A673 (cell line): ENCODE results near the gene TRIM71. TPM values are rescaled to one million over a fixed set of nuclear protein-coding genes. Genes with fewer than 3 reads are reported as not detected.
"Not testable (repeated sequence)": the region's sequence is repeated elsewhere in the genome, so short reads cannot be mapped to it uniquely, and the experiment has no call there.

ENCODE experiments used
- BruUV-seq: library from RNA; stranded (reverse); fragments of 400-500 nt; replicated peaks from 2 replicates; lab custom pipeline; 2021; lab: Mats Ljungman, UMichigan
- CTCF ChIA-PET: fragments of 300-600 bp; sonication (Branson Sonifier 250); formaldehyde crosslinking; loops from one replicate; lab custom pipeline; 2022; ENCODE audit warnings: antibody characterized with exemption; lab: Charles Lee
- POLR2A ChIA-PET: fragments of 300-600 bp; sonication (Branson Sonifier 250); formaldehyde crosslinking; loops from one replicate; lab custom pipeline; 2022; ENCODE audit warnings: antibody characterized with exemption; ENCODE audit not compliant: low non-redundant PET; lab: Charles Lee
- DNase-seq: peaks from one replicate; pipeline ENCODE4 v3.0.0-alpha.2; 2015; ENCODE audit warnings: low spot score
- H3K27ac ChIP-seq: fragments of 200-600 bp; sonication (generic); 2 replicates; pipeline ENCODE4 v1.5.1; 2016; ENCODE audit warnings: mixed run types, low read depth, mild to moderate bottlenecking, mixed read lengths, antibody characterized with exemption, low read length; ENCODE audit not compliant: poor library complexity, severe bottlenecking
- H3K27me3 ChIP-seq: fragments of 200-600 bp; sonication (generic); replicated peaks from 2 replicates; pipeline ENCODE4 v1.6.1; 2017; ENCODE audit warnings: mixed run types, low read depth, mild to moderate bottlenecking, mixed read lengths, antibody characterized with exemption, low read length; ENCODE audit not compliant: insufficient read depth, poor library complexity
- H3K36me3 ChIP-seq: fragments of 200-600 bp; sonication (generic); 2 replicates; pipeline ENCODE4 v1.6.1; 2016; ENCODE audit warnings: mixed run types, mild to moderate bottlenecking, mixed read lengths, antibody characterized with exemption, low read length; ENCODE audit not compliant: insufficient read depth, poor library complexity, severe bottlenecking
- H3K4me1 ChIP-seq: fragments of 200-600 bp; sonication (generic); 2 replicates; pipeline ENCODE4 v1.6.1; 2017; ENCODE audit warnings: mixed run types, mild to moderate bottlenecking, mixed read lengths, antibody characterized with exemption, low read length; ENCODE audit not compliant: insufficient read depth, poor library complexity, severe bottlenecking
- H3K4me3 ChIP-seq: fragments of 200-600 bp; sonication (generic); 2 replicates; pipeline ENCODE4 v1.5.1; 2016; ENCODE audit warnings: low read depth, mixed run types, mild to moderate bottlenecking, mixed read lengths, low read length; ENCODE audit not compliant: poor library complexity, severe bottlenecking
- H3K9me3 ChIP-seq: fragments of 200-600 bp; sonication (generic); 2 replicates; pipeline ENCODE4 v1.6.1; 2016; ENCODE audit warnings: mixed run types, low read depth, mild to moderate bottlenecking, mixed read lengths, antibody characterized with exemption, low read length; ENCODE audit not compliant: poor library complexity, severe bottlenecking
- CTCF ChIP-seq: fragments of 300-800, 200-600 bp; sonication (generic); conservative IDR thresholded peaks from 2 replicates; pipeline ENCODE4 v1.5.1; 2017; ENCODE audit warnings: low read depth, mild to moderate bottlenecking, antibody characterized with exemption, low read length, moderate library complexity, mixed read lengths
- EZH2 ChIP-seq: fragments of 200-600 bp; sonication (generic); IDR thresholded peaks from 2 replicates; pipeline ENCODE4 v1.6.1; 2017; ENCODE audit warnings: borderline replicate concordance, low read depth, mild to moderate bottlenecking, mixed read lengths, antibody characterized with exemption, low read length; ENCODE audit not compliant: poor library complexity, severe bottlenecking
- intact Hi-C: fragments of 100-400 bp; cut with micrococcal nuclease; formaldehyde crosslinking; loops from one replicate; pipeline ENCODE4 v1.10.0; 2022; ENCODE audit not compliant: unreplicated experiment
- total RNA-seq: library from RNA; stranded (reverse); gene quantifications from 2 replicates; pipeline ENCODE4 v1.2.3, GENCODE V29; 2021

TRIM71 gene
- total RNA-seq, 1 experiment from 2014 or later = 0.30 TPM

GRCh38 chr3:32822609-32823498 lies 5.1 kb downstream of the TRIM71 start:
- ChIA-PET CTCF (no interaction called here), POLR2A (no interaction called here)
- intact Hi-C loops = no loop called here
- DNase-seq = no peak
- no peaks in the 10 kb centered on the region for H3K4me1 ChIP-seq
- no peaks in the 10 kb centered on the region for H3K36me3 ChIP-seq
- H3K4me3 ChIP-seq = no peak overlapping the region
- no TSS peak for BruUV-seq
- H3K27ac ChIP-seq = no peak overlapping the region
- H3K27me3 ChIP-seq = peaks cover 51% of the 10 kb centered on the region
- peaks cover 10% of the 10 kb centered on the region for H3K9me3 ChIP-seq
- TF ChIP-seq CTCF (no peak), EZH2 (no peak)

DNA sequence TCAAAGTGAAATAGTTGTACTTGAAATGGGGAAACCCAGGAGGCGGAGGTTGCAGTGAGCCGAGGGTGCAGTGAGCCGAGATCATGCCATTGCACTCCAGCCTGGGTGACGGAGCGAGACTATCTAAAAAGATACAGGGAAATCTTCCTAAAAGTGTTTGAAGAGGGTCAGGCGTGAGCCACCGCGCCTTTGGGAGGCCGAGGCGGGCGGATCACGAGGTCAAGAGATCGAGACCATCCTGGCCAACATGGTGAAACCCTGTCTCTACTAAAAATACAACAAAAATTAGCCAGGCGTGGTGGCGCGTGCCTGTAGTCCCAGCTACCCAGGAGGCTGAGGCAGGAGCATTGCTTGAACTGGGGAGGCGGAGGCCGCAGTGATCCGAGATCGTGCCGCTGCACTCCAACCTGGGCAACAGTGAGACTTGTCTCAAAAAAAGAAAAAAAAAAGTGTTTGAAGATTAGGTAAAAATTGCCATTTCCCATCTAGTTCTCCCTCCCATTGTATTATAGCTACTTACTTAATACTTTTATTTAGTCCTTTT lies 5.9 kb downstream of the TRIM71 start:
- H3K4me3 ChIP-seq, H3K27ac ChIP-seq, H3K4me1 ChIP-seq, POLR2A ChIA-PET, H3K36me3 ChIP-seq, CTCF ChIA-PET, intact Hi-C loops, BruUV-seq, DNase-seq, H3K9me3 ChIP-seq: not testable (repeated sequence)
- peaks cover 42% of the 10 kb centered on the region for H3K27me3 ChIP-seq

DNA sequence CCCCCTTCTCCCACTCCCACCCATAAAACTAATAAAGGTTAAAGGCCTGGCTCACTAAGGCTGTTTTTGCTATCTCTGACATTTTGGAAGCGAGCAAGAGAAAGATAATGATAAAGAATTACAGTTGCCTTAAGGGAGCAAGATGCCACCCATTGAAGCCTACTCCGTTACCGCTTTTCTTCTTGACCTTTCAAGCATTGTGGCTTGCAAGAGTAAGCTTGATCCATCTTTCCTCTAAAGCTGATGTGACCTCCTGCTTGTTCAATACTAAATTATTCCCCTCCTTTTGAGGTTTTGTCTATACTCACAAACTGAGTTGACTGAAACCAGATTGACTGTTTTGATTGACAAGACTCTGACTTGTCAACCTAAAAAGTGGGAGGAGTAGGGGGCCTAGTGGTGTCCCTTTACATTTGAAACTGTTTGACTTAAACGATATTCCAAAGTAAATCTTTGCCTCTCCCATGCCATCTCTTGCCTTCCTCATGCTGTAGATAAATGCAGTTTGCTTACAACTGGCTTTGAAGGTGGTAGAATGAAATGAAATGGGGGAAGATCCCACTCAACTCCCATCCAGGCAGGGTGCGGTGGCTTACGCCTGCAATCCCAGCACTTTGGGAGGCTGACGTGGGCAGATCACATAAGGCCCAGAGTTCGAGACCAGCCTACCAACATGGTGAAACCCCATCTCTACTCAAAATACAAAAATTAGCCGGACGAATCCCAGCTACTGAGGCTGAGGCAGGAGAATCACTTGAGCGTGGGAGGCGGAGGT lies 8.0 kb downstream of the TRIM71 start:
- intact Hi-C loops = no loop called here

More for the DNA sequence above, 8.0 kb downstream of the TRIM71 start:
- H3K4me3 ChIP-seq = no peak overlapping the region
- H3K4me1 ChIP-seq = no peaks in the 10 kb centered on the region
- no peak for TF ChIP-seq CTCF
- TF ChIP-seq EZH2 = no peak
- no peaks in the 10 kb centered on the region for H3K9me3 ChIP-seq
- ChIA-PET CTCF (no interaction called here), POLR2A (no interaction called here)
- H3K27me3 ChIP-seq = peaks cover 22% of the 10 kb centered on the region
- no peaks in the 10 kb centered on the region for H3K36me3 ChIP-seq
- no peak for DNase-seq
- no TSS peak for BruUV-seq
- H3K27ac ChIP-seq = no peak overlapping the region
